DMS153 (cell line): ENCODE measurements around the gene AVPR2.

Experiments used
- DNase-seq: peaks from one replicate; lab custom pipeline; 2025; lab: John Stamatoyannopoulos, UW

AVPR2 gene

DNA sequence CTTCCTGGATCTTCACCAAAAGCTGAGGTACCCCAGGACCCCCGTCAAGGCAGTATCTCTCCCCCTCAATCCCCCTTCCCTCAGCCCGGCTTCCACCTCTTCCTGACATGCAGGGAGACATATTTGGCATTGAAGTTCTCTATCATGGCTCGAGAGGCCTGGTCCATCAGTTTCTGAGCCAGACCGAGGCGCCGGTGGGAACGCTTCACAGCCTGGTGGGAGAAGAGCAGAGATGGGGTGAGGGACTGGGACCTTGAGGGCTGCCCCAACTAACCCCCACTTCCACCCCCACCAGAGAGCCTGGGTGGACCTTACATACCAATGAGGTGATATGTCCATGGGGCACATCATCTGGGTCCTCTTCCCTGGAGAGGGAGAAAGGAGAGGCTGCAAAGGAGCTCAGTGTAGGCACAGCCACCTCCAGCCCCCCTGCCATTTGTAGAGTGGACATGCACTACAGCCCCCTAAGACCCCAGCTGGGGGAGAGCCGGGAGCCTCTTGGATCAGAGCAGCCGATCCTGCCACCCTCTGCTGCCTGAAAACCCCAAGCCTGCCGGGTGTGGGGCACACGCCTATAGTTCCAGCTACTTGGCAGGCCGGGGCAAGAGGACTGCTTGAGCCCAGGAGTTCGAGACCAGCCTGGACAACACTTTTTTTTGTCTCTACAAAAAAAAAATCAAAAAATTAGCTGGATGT lies 27.9 kb downstream of the AVPR2 start:
- DNase-seq, result no peak

- DNase-seq, result no peak
These were observed 29.3 kb downstream of the AVPR2 start for GRCh38 chrX:153933748-153934147.

DNA sequence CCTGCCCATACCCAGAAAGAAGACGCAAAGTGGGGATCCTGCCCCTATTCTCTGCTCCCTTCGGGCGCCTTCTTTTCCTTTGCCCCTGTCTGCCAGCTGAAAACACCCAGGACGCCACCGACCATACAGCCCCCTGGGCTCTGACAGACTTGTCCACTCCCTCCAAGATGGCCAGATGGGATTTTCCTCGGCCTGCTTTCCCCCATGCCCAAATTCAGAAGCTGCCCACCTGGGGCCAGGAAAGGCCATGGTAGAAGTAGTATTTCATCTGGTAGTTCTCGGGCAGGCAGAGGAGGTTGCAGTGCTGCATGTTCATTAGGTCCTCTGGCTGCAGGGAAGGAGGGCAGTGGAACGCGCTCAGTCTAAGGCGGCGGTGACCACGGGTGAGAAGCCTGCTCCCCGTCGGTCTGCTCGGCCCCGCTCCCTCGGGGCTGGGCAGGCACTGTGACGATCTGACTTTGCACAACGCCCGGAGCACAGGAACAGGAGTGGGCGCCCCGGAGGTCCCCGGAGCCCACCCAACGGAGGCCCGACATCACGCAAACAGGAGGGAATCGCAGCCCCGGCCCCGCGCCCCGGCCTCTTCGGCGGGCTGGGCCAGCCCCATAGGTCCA lies 29.8 kb downstream of the AVPR2 start:
- no peak for DNase-seq

DNA sequence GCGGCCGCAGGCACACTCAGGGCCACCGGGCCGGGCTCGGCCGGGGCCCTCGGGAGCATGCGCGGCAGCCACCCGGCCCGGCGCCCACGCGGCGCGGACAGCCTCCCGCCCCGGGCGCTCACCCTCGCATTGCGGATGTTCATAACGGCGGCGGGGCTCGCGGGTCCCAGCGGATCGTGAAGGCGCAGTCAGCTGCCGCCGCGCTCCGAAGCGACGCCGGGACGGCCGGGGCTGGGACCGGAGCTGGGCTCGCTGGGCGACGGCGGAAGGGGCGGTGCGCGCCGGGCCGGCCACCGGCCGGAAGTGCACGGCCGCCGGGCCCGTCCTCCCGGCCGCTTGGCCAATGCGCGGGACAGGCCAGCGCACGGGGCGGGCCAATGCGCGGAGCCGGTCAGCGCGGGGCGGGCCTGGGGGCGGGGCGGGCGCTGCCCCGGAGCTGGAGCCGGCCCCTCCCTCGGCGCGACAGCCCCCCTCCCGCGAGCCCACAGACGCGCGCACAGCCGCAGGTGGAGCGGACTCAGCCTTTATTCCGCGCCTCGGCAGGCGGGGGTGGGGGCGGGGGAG lies 30.4 kb downstream of the AVPR2 start, which contains the start of gene NAA10:
NAA10 (minus strand) TSS at position 276 of the 564 bp plus-strand sequence; CDS start at position 143, 133 bp downstream.
- DNase-seq, result peak; percentile 53

GRCh38 chrX:153935326-153935851 lies 30.9 kb downstream of the AVPR2 start:
- no peak for DNase-seq

DNA sequence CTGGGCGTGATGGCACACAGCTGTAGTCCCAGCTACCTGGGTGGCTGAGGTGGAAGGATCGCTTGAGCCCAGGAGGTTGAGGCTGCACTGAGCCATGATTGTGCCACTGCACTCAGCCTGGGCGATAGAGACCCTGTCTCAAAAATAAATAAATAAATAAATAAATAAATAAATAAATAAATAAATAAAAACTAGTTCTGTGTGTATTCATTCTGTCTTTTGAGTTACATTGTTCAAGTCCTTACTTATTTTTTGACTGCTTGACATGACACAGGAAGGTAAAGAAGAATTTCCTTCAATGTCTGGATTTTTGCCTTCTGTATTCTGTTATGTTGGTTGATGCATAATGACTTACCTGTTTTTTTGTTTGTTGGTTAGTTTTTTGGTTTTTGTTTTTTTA lies 32.6 kb downstream of the AVPR2 start:
- no peak for DNase-seq

DNA sequence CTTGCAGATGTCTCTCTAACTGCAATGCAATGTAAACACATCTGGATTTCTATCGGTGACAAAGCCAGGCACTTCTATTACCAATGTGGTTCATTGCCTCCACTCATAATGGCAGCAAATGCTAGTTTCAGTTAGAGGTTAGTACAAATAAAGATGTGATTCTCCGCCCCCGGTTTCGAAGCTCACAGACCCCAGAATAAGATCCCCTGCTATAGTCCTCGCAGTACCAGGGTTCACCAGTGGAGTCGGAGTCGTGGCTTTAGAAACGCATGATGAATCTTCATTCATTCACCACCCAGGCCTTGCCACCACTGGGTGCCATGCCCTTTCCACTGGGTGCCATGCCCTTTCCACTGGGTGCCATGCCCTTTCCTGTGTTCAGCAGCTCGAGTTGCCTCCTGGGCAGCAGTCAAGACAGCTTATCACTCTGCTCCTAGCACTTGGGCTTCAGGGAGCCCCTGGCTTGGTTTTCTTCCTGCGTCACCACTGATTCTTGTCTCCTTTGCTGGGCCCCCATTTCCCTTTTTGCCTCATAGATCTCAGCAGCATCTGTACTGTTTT lies 33.8 kb downstream of the AVPR2 start:
- no peak for DNase-seq

DNA sequence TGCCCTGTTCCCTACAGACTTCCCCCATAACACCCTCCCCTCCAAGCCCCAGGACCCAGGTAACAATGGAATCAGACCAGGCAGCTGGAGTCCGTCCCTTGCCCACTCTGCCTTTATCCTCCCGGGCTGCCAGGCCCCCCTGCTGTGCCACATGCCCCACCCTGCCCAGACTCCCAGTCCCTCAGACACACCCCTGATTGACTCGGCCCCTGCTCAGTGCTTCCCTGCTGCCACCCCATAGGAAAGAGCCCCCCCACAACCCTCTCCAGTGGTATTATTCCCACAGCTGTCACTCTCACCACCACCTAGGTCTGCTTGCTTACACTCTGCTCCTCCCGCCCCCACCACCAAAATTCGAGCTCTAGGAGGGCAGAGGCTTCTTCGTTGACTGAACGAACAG lies 35.1 kb downstream of the AVPR2 start:
- no peak for DNase-seq

GRCh38 chrX:153941336-153942252 lies 37.1 kb downstream of the AVPR2 start:
- no peak for DNase-seq

DNA sequence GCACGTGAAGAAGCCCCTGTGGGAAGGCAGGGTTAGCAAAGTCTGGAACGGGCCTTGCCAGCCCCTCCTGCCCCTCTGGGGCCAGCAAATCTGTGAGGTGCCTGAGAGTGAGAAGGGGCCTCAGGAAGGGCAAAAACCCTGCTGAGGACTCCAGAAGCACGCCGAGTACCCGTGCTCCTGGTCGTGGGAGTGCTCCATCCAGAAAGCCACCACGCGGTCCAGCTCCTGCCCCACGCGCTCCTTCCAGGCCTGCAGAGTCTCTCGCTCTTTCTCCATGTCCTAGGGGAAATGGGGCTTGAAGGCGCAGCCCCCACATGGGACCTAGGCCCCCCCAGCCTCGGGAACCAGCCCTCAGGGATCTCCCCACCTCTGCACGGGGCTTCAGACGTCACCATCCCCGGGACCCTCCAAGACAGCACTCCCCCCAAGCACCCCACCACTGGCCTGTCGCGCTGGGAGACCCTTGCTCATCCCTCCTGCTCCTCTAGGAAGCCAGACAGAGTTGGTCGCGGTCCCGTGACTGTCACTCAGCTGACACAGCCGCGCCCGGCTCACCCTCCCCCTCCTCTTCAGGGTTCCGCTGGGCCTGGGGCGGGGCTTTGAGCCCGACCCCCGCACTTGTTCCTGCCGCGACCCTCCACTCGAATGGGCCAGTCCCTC lies 39.8 kb downstream of the AVPR2 start, which contains the start of gene RENBP:
RENBP (minus strand) TSS at position 504 of the 660 bp plus-strand sequence; CDS start at position 471, 33 bp downstream.
- DNase-seq, result no peak

DNA sequence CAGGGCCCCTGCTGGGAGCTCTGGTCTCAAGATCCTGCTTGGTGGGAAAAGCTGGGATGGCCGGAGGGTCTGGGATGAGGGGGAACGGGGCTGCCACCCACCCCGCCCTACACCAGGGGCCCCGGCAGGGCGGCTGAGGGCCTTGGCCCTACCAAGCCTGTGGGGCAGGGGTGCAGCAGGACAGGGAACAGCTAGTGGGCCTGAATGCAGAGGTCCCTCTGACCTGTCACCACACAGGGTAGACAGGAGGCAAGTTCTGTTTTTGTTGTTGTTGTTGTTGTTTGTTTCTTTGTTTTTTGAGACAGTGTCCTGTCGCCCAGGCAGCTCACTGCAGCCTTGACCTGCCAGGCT lies 40.3 kb downstream of the AVPR2 start:
- DNase-seq, result no peak

- DNase-seq, result no peak
These were observed 41.8 kb downstream of the AVPR2 start for GRCh38 chrX:153945956-153946943.

DNA sequence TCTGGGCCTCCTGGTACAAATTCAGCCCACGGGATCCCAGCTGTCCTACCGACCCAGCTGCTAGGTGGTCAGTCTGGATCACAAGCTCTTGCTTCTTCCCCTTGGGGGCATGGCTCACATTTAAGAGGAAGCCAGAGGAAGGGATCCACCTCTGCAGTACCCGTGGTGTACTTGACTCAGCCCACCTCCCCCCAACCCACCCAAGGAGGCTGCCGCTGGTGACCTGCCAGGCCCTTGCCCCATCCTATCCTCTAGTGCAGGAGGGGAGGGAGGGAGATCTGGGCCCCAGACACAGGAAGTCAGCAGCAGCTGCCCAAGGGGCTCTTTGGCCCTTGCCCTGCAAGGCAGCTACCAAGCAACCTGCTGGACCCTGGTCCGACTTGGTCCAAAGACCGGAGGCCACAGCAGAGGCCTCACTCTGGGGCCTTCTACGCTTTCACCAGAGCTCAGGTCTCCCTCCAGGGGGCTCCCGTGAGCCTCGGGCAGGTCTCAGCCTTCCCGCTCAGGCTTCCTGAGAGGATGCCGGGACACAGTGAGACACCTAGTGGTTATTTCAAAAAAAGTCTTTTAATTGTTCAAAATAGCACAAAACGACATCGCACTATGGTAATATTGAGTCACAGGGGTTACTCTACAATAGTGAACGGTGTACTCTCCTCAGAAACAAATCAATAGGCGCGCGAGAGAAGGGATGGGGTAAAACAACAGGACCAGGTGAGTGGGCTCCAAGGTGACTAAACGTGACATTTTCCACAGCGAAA lies 42.7 kb downstream of the AVPR2 start:
- DNase-seq, result peak; percentile 73

- DNase-seq, result no peak
These were observed 43.6 kb downstream of the AVPR2 start for GRCh38 chrX:153948002-153948466.

DNA sequence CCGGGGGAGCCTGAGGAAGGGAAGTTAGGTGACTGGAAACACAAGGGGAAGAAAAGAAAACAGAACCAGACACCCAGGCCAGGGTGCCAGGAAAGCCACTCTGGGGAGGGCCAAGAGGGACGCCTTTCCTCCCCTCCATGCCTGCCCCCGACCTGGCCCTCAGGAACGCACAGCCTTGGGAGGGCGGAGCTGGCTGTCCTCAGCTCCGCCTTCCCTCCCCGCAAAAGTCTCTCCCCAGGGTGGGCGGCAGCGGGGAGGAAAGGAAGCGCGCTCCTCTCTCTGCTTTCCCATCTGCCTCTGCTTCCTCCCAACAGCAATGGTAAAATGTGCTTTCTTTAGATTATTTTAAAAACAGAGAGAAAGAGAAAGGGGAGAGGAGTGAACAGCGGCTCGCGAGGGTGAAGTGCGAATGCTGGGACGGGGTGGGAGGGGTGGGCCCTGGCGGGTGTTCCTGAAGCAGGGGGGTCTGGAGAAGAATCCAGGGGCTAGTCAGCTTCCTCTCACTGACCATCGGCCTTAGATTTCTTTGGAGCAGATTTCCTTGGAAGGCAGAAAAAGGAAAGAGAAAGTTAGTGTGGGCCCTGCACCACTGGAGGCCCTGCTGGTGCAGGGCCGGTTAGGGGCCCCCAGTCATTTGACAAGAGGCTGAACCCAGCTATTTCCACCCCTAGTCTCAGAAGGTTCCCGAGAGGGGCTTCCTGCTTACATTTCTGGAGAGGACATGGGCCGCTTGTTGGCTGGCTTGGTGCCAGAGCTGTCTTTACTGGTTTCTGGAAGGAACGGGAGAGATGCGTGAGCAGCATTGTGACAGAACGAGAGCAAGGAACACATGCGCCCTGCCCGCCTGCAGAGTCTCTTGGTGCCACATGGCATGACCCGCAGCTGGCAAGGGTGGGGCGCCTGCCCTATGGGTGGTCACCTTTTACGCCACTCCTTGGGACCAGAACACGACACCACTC lies 44.7 kb downstream of the AVPR2 start:
- DNase-seq, result no peak

DNA sequence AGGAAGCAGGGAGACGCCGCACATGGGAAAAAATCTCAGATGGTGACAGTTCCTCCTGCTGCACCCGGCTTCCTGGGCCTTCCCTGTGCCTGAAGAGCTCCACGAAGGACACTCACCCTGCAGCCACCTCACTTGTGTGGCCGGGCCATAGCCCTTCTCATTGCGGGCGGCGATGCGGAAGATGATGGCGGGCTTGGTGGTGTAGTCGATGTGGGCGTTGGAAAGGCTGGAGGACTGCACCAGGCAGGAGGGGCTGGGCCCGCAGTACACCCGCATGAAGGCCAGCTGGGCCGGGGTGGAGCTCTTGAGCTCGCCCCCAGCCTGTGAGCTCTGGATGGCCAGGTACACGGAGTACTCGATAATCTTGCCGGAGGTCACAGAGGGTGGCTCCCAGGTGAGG lies 45.7 kb downstream of the AVPR2 start:
- DNase-seq, result no peak

- DNase-seq, result no peak
These were observed 47.4 kb downstream of the AVPR2 start for GRCh38 chrX:153951683-153952372.
